ENCODE results near the gene NAV2.

Gene NAV2

DNA sequence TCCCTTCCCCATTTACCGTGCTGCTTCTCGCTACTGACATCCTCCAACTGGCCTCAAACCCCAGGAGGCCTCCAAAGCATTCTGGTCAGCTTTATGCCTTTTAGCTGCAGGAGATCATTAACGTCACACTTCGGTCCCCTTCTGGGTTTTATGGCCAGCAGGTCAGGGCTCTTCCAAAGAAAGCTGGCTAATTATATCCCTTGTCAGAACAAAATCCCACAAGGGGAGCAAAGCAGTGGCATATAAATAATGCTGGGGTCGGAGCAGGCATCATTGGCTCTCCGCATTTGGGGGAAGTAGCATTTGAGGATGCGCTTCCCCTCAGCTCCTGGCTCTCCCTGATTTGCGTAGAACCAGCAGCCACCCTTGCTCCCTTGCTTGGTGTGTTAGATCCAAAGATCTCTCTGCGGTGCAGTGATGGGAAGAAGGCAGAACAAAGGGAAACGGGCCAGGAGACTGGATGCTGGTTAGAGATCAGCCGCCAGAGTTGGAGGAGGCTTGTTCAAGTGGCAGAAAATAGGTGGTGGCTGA is 330.2 kb downstream of the NAV2 start:
- DNase-seq (ENCODE audit: low spot score) = peak; percentile 15

DNA sequence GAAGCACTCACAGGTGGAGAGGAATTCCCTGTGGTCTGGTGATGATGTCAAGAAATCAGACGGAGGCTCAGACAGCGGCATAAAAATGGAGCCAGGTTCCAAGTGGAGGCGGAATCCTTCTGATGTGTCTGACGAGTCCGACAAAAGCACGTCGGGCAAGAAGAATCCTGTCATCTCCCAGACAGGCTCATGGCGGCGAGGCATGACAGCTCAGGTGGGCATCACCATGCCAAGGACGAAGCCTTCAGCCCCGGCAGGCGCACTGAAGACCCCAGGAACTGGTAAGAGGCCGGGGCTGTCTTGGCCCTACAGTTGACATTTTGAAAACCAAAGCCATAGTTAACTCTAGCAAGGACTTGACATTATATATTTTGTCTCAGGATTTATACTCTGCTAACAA is 331.4 kb downstream of the NAV2 start:
- no peak for DNase-seq (ENCODE audit: low spot score)

DNA sequence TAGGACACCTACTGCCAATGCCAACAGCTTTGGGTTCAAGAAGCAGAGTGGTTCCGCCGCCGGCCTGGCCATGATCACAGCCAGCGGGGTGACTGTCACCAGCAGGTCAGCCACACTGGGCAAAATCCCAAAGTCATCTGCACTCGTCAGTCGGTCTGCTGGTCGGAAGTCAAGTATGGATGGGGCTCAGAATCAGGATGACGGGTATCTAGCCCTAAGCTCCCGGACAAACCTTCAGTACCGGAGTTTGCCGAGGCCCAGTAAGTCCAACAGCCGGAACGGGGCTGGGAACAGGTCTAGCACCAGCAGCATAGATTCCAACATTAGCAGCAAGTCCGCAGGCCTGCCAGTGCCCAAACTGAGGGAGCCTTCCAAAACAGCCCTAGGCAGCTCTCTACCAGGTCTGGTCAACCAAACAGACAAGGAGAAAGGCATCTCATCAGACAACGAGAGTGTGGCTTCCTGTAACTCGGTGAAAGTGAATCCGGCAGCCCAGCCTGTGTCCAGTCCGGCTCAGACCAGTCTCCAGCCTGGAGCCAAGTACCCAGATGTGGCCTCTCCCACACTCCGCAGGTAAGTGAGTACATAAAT is 332.6 kb downstream of the NAV2 start:
- DNase-seq (ENCODE audit: low spot score) = no peak

DNA sequence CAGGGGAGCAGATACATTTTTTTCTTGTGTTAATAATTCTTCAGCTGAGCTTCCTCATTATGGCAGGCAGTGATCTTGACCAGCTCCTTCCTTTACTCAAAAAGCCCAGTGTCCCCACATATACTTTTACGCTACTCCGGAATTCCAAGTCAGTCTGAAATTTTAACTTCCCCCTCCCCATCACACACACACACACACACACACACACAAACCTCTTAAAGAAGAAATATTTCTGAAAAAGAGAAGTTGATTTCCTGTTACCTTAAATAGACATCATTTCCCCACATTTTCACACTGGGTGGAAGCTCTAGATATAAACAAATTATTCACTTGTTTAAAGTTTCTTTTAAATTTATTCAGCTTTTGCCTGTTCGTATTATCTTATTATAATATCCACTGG is 333.8 kb downstream of the NAV2 start:
- no peak for DNase-seq (ENCODE audit: low spot score)

DNA sequence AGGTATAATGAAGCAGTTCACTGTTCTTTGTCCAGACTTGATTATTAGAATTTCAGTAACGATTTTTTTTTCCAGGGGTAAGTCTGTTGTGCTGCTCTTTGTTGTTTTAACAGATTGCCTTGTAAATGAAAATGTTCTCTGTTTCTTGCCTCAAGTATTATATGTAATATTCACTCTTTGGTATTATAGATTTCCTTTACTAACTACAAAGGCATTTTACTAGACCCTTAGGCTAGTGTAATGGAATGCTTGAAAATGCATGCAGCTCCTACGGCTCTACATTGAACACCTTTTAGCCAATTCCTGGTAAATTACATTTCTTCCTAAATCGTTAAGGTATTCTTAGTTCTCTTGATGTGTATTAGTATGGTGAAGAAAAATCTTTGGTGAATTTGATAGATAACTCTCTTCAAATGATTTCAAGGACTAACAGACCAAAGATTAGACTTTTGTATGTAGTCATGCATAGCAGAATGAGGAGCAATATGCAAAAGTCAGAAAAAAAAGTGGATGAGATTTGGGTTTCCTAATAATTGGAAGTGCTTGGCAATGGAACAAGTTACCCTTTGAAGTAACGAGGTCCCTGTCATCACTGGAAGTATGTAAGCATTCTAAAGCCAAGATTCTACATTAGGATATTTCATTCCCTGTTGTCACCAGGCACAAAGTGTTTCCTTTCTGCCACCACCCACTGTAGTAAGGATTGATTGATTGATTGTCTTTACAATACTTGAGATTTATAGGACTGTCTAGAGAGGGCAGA is 334.6 kb downstream of the NAV2 start:
- DNase-seq (ENCODE audit: low spot score) = no peak

DNA sequence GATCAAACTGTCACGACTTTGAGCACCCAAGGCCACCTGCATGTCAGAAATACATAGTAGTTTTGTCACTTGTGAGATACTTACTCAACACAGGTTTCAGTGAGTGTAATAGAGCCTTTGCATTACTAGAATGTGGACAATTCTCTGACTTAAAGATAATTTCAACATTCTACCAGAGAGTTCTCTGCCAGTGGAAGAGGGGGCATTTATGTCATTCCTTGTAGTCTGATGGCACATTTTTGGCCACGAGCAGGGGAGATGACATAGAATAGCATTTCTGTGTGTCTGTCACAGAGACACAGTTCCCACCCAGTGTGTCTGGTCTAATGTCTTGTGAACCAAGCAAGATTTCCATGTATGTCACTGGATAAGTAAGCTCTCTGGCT is 335.1 kb downstream of the NAV2 start:
- no peak for DNase-seq (ENCODE audit: low spot score)

DNA sequence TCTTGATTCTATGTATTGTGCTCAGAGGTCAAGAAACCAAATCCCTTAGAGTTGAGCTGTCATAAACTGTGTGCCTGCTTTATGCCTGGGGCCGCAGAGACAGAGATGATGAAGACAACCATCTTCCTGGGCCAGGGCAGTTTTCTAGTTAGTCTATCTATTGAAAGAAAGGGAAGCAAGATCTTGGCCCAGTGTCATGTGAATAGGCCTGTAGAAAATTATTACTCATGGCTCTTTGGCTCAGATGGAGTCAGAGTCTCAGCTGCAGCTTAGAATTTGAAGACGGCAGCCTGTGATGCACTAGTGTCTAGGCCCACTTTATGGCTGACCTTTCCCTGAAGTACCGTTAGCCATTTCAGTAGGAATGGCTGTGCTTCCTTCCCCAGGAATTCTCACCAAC is 335.6 kb downstream of the NAV2 start:
- DNase-seq (ENCODE audit: low spot score) = no peak

DNA sequence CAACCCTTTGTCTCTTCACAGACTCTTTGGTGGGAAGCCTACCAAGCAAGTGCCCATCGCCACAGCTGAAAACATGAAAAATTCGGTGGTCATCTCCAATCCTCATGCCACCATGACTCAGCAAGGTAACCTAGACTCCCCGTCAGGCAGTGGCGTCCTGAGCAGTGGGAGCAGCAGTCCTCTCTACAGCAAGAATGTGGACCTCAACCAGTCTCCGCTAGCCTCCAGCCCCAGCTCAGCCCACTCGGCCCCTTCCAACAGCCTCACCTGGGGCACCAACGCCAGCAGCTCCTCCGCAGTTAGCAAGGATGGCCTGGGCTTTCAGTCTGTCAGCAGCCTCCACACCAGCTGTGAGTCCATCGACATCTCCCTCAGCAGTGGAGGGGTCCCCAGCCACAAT is 336.1 kb downstream of the NAV2 start:
- DNase-seq (ENCODE audit: low spot score) = no peak

DNA sequence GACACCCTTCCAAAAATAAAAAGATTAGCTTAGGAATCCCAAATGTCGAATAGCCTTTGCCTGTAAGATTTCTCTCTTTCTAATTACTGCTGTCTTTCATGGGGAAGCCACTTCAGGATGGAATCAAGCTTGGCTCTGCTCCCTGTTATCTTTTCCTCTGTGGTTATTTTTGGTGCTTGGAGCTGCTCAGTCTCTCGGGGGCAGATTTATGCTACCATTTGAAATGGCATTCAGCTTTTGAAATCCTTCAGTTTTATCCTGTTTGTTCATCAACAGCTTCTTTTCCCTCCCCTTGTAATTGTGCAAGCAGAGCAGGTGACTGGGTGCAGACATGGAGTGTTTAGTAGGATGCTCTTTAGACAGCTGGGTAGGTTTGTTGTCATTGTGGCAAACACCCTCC is 336.6 kb downstream of the NAV2 start:
- DNase-seq (ENCODE audit: low spot score) = no peak

DNA sequence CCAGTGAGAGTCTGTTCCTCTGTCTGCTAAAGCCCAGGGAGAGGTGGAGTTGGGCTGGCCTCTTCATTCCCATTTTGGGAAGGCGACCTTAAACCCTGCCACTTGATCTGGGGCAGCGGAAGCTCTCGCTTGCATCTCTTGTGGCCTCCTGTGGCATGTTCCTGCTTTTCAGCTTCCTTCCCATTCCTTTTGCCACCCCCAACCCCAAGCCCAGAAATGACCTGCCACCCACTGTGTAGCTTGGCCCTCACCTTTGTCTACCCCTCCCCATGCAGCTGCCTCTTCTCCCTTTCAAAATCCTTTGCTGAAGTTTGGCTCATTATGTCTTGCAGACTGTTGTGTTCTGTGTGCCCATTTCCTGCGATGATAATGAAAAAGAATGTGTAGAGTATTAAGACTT is 337.4 kb downstream of the NAV2 start:
- DNase-seq (ENCODE audit: low spot score) = no peak

DNA sequence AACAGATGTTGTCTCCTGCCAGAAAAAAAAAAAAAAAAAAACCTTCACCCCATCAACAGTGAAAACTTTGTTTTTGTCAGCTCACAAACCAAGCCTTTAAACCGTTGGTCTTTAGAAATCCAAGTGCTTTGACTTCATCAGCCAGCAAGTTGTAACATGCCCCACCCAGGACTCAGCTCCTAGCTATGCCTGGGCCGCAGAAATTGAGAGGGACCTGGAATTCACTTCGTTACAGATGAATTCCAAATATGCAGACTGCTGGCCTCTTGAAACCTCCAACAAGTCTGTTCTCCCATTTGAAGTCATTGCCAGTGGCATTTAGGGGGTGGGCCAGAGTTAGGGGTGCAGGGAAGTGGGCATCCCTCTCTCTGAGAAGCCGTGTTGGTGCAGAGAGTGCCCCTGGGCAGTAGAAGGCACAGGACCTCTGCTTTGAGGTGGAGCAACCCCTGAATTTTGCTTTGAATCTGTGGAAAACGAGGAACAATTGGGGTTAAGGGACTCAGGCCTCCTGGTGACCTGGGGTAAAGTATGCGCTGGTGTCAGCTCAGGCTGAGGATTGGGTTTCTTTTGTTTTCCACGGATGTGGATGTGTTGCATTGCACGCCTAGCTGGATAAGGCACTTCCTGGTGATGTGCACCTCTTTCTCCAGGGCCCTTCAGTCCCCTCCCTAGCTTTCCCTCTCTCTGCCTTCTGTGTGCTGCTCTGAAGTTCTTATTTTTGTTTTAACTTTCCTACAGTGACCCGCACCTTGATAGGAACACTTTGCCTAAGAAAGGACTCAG is 338.1 kb downstream of the NAV2 start:
- no peak for DNase-seq (ENCODE audit: low spot score)

DNA sequence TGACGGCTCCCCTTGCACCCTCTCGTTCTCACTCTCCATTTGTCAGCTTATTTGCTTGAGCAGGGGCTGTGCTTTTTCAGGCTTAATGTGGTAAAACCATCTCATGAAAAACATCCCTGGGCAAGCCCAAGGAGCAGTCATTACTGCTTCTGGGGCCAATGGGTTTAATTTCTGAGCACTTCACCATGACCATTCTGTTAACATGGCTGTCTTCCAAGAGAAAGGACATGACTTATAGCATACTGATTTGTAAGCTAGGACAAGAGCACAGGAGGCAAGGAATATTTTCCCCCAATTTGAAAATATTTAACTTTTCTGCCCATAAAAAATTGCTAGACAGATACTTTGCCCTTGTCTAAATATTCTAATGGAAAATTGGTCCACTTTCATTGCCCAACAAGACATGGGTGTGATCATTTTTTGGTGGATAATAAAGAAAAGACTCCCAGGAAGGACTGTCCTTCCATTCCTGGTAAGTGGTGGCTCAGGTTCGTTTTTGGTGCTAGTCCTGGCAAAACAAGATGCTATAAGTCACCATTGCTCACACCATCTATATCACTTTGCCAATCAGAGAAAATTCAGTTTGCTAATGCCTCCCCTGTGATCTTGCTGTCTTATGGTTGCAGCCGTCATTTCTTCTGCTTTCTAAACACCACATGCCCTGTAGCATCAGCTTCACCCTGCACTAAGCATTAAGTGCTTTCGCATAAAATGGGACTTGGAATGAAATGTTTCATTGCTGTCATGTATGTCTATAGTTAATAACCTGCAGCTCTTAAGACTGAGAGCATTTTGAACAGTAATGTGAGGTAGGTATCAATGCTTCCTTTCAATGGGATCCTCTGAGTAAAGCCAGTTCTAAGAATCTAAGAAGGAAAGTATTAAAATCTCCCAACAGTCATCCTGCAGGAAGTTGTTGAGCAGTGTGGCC is 339.1 kb downstream of the NAV2 start:
- DNase-seq (ENCODE audit: low spot score) = no peak

DNA sequence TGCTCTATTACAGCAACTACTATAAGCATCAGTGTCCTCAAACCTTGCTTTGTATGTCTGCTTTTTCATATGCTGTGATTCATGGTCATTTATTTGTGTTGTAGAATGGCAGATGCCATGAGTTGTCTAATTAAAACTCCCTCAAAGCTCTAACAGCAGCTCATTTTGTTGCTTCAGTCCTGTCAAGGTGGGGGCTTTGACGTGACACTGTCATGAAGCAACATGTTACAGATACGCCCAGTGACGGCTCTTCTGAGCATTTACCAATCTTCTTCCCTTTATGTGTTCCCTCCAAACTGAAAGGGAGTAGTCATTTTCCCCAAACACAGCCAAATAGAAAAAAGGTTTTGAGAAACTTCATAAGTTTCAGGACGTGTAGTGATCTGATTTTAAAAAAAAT is 340.9 kb downstream of the NAV2 start:
- no peak for DNase-seq (ENCODE audit: low spot score)

DNA sequence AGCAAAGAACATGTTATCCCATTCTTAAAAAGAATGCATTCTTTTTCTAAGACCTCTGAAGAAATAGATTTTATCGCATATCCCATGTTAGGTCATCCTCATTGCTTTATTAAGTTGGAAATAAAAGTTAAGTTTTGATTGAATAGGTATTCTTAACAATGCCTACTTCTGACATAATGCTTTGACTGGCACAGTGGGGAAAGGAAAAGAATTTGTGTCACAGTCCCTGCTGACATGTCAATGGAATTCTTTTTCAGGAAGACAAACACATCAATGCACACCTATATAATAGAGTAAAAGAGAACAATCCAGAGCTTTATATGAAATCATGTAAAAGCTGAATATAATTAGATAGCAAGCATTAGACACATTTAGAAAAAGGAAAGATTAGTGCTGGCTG is 341.9 kb downstream of the NAV2 start:
- no peak for DNase-seq (ENCODE audit: low spot score)

DNA sequence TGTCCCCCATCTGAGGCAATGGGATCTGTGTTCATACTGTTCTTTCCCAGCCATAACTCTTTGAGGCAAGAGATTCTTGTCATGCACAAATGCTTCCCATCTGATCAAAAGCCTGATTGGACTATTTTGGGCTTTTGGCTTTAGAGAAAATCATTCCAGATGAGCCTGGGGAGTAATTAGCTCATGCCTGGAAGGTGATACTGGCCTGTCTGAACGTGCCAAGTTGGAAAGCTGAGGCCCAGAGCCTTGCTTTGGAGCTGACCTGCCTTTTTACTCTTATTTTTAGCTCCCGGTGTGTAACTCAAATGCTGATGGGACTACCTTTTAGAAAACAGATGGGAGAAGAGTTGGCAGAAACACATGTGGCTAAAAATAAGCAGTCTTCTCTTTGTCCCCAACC is 342.7 kb downstream of the NAV2 start:
- no peak for DNase-seq (ENCODE audit: low spot score)

DNA sequence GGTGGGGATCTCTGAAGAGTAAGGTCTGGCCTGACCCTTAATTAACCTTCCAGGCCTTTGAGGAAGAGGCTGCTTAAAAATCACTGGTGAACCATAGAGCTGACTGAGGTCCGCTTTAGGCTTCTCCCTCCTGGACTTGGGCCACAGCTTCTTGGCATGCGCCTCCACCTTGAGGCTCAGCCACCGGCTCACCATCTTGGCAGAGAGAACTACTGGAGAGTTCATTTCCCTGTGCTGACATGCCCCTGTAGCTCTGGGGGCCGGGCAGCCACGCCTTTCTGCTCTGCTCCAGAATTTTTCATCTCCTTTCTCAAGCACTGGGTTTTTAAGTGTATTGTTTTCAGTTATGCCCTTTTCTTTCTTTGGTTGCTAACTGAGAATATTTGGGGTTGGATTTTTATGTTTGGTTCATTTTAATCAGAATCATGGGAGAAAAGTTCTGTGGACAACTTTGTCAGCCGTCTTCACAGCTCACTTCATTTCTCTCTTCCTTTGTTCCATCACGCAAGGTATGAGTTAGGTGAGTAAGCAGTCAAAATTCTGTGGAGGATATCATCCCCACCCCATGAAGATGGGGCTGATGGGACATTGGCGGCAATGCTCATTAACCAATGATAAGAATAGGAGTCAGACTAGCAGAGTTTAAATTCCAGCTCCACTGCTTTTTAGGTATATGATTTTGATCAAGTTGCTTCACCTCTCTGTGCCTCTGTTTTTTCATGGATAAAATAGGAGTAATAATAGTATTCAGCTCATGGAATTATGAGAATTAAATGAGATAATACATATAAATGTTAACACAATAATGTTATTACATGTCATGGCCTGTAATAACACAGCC is 343.7 kb downstream of the NAV2 start:
- no peak for DNase-seq (ENCODE audit: low spot score)

DNA sequence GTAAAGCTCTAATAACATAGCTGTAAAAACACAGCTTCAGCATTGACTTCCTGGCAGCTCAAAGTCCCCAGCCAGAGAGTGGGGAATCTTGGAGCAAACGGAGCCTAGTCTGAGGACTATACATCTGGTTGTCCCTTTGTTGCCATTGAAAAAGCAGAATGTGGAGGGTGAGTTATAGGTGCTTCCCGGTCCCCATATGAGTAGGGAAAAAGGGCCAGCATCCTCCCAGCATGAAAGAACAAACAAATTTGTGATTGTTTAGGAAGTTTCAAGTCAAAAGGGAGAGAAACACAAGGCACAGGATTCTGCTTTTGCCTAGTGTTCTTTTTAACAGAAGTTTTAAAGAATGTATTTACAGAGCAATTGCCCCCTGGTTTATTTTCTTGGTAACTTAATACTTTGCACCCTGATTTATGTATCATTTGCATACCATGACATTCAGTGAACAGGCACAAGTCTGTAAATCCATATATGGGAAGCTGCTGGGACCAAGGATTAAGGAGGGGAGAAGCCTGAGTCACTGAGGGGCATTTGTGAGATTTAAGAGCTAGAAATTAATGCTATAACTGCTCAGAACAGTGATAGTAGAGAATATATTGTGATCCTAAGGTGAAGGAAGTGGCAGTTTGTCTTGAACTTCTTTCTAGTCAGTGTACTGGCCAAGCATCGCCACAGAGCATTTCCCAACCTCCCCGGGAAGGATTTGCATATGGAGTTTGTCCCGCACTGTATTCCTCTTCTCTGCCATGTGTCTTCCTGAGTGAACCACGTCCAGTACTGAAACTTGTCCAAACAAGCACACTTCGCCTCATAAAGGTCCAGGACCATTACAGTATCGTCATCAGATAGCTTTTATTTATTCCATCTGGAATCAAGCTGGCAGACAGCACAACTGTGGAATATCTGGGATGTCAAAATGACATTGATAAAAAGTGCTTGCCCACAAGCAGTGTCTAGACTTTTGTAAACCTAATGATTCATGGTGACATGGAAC is 344.6 kb downstream of the NAV2 start:
- DNase-seq (ENCODE audit: low spot score) = no peak

DNA sequence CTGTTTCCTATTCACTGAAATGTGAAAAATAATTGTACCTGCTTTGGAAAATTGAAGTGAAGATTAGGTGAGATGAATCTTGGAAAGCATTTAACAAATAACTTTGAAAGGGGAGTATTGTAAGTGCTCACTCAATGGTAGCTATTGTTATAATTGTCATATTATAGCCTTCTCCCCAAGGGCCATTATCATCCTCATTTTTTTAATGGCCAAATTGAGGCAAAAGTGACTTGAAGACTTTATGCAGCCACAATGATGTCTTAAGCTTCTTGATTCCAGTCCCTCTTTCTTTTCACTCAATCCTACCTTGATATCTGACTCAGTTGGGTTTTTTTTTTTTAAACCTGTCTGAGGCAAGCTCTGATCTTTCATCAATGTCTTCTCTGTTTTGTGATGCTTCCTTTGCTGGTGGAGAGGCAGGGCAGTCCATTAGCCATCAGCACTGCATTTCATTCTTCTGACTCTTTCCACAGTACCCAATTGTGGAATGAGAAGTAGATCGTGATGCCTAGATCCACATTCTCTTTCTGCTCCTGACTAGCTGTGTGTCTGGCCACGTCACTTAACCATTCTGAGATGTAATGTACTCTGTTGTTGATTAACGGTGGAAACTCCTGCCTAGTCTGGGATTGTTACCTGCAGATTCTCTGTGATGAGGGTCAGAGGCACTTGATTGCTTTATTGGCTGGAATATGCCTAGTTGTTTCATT is 346.3 kb downstream of the NAV2 start:
- no peak for DNase-seq (ENCODE audit: low spot score)

DNA sequence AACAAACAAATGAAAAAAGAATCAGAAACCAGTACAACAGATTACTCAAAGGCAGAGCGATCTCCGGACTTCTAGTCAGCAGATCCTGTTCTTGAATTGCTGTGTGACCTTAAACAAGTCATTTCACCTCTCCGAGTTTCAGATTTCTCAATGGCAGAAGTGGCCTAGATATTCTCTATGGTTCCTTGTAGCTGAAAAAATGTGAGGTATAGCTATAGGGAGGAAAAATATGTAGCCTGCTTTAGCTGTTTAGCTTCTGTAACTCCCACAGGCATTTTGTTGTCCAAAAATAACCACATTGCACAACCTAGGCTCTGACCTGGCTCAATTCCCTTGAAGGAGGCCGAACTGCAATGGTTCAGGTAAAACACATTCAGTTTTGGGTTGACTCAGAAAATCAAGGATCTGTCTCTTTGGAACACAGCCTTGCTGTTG is 347.0 kb downstream of the NAV2 start:
- DNase-seq (ENCODE audit: low spot score) = no peak

Measured in putamen (tissue), 1 donor.